Gastrocnemius medialis (tissue), 4 donors: Measurements from ENCODE around the gene UNC13A. TPM values are rescaled to one million over a fixed set of nuclear protein-coding genes. Genes with fewer than 3 reads are reported as not detected.
"Not testable (repeated sequence)": the region's sequence is repeated elsewhere in the genome, so short reads cannot be mapped to it uniquely, and the experiment has no call there.

Experiments
- ATAC-seq, 2 donors: fragments of 150-250 bp; one replicate each; pipeline ENCODE4 v1.9.1; 2016
- DNase-seq, 2 donors: peaks; one replicate each; pipeline ENCODE4 v3.0.0-alpha.2; 2019
- H3K27ac ChIP-seq, 4 donors: fragments of 200-600 bp; sonication (generic); 1 replicate in 1 of 4; 2 replicates in 3 of 4; pipeline ENCODE4 v1.5.1; 2016 to 2018; ENCODE audit warnings: mild to moderate bottlenecking in 2 of 4, moderate library complexity in 1 of 4
- H3K27me3 ChIP-seq, 3 donors: fragments of 200-600 bp; sonication (generic) in 2 of 3; 1 replicate in 1 of 3; 2 replicates in 2 of 3; pipeline versions ENCODE4 v1.5.1 to v1.6.0; 2016 to 2019; ENCODE audit warnings: mild to moderate bottlenecking in 1 of 3, moderate library complexity in 1 of 3
- H3K36me3 ChIP-seq, 2 donors: fragments of 200-600 bp; sonication (generic) in 1 of 2; one replicate each; pipeline ENCODE4 v1.5.1; 2017 to 2018
- H3K4me1 ChIP-seq, 2 donors: fragments of 200-600 bp; sonication (generic) in 1 of 2; one replicate each; pipeline ENCODE4 v1.5.1; 2016 to 2017; ENCODE audit warnings: mild to moderate bottlenecking in 2 of 2
- H3K4me3 ChIP-seq, 4 donors: fragments of 200-600 bp; sonication (generic) in 3 of 4; 1 replicate in 1 of 4; 2 replicates in 3 of 4; pipeline ENCODE4 v1.5.1; 2016 to 2019; ENCODE audit warnings: mild to moderate bottlenecking in 2 of 4
- H3K9me3 ChIP-seq, 3 donors: fragments of 200-600 bp; sonication (generic) in 2 of 3; 1 replicate in 1 of 3; 2 replicates in 2 of 3; pipeline ENCODE4 v1.5.1; 2016 to 2019
- CTCF ChIP-seq, 5 experiments: fragments of 450-650 bp in 3 of 5; fragments of 200-600 bp in 2 of 5; sonication (generic) in 2 of 5; IDR thresholded peaks in 4 of 5; conservative IDR thresholded peaks in 1 of 5; 1 replicate in 4 of 5; 2 replicates in 1 of 5; pipeline ENCODE4 v1.5.1; 2016 to 2019; ENCODE audit warnings: antibody characterized with exemption in 5 of 5, mild to moderate bottlenecking in 3 of 5, moderate library complexity in 3 of 5
- POLR2A ChIP-seq, 2 donors: fragments of 450-650 bp; IDR thresholded peaks; one replicate each; pipeline ENCODE4 v1.6.1; 2017; ENCODE audit warnings: antibody characterized with exemption in 2 of 2, mild to moderate bottlenecking in 2 of 2, moderate library complexity in 2 of 2
- in situ Hi-C, 4 donors: fragments of 200-750 bp; cut with MboI; loops; one replicate each; pipeline versions ENCODE4 v1.15.0 to v1.8.0; 2017; ENCODE audit warnings: low sequenced_read_pairs in 4 of 4
- intact Hi-C: fragments of 100-400 bp; cut with DNase I; formaldehyde crosslinking; loops from one replicate; pipeline ENCODE4 v1.15.1; 2023; ENCODE audit warnings: low total_unique reads
- total RNA-seq, 4 donors: library from RNA; depleted of rRNA; stranded (reverse); fragments of >200 nt; gene quantifications; one replicate each; pipeline versions ENCODE4 v1.1.0 to v1.2.3, GENCODE V29; 2016

UNC13A gene
- total RNA-seq, 4 donors from 2014 or later, result not detected

DNA sequence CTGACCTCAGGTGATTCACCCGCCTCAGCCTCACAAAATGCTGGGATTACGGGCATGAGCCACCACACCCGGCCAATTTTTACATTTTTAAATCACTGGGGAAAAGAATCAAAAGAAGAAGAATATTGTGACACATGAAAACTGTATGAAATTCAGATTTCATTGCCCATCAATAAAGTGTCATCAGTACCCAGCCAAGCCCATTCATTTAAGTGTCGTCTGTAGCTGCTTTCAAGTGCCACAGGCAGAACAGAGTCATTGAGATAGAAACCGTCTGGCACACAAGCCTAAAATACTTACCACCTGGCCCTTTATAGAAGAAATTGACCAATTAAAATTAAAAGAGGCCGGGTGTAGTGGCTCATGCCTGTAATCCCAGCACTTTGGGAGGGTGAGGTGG is 117.4 kb downstream of the UNC13A start:
- intact Hi-C loops, result no loop called here
- Histone ChIP-seq H3K27me3 (no peaks in the 10 kb centered on the region), H3K27ac (no peak overlapping the region), H3K4me1 (peaks cover 1 to 5% of the 10 kb centered on the region in 2 donors), H3K4me3 (no peak overlapping the region), H3K36me3 (peaks cover 0 to 61% of the 10 kb centered on the region in 2 donors), H3K9me3 (no peaks in the 10 kb centered on the region)
- no peak for ATAC-seq
- in situ Hi-C loops, result loop anchor here in 1 of 4 donors (10.0 kb wide), 1 partner anchor 116 kb away; no protein-coding TSS in a partner anchor
- no peak for TF ChIP-seq POLR2A (IDR thresholded peaks at IDR 0.05)
- TF ChIP-seq CTCF (IDR thresholded peaks at IDR 0.05 in 4 of 5, conservative IDR thresholded peaks at IDR 0.05 in 1 of 5), result no peak
- no peak for DNase-seq

DNA sequence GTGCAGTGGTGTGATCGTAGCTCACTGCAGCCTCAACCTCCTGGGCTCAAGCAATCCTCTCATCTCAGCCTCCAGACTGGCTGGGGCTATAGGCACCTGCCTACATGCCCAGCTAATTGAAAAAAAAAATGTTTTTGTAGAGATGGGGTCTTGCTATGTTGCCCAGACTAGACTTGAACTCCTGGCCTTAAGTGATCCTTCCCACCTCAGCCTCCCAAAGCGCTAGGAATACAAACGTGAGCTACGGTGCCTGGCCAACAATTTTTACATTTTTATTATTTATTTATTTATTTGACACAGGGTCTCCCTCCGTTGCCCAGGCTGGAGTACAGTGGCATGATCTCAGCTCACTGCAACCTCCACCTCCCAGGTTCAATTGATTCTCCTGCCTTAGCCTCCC is 117.9 kb downstream of the UNC13A start:
- ATAC-seq, H3K4me1 ChIP-seq, H3K27me3 ChIP-seq, H3K27ac ChIP-seq, DNase-seq, H3K4me3 ChIP-seq, H3K9me3 ChIP-seq, intact Hi-C loops: not testable (repeated sequence)
- in situ Hi-C loops, result loop anchor here in 1 of 4 donors (10.0 kb wide), 1 partner anchor 115 kb away; no protein-coding TSS in a partner anchor
- H3K36me3 ChIP-seq, result peaks cover 0 to 58% of the 10 kb centered on the region in 2 donors

- Histone ChIP-seq H3K36me3 (peaks cover 0 to 60% of the 10 kb centered on the region in 2 donors), H3K4me1 (peaks cover 13 to 16% of the 10 kb centered on the region in 2 donors), H3K27ac (no peak overlapping the region), H3K27me3 (no peaks in the 10 kb centered on the region), H3K9me3 (no peaks in the 10 kb centered on the region), H3K4me3 (no peak overlapping the region)
- DNase-seq (no peak), ATAC-seq (no peak)
- TF ChIP-seq POLR2A (IDR thresholded peaks at IDR 0.05) (no peak), CTCF (IDR thresholded peaks at IDR 0.05 in 4 of 5, conservative IDR thresholded peaks at IDR 0.05 in 1 of 5) (no peak)
- in situ Hi-C loops (no loop called here), intact Hi-C loops (no loop called here)
These were observed 120.2 kb downstream of the UNC13A start for GRCh38 chr19:17567940-17568339.

- in situ Hi-C loops (no loop called here), intact Hi-C loops (no loop called here)
- Histone ChIP-seq H3K9me3 (no peaks in the 10 kb centered on the region), H3K4me3 (no peak overlapping the region), H3K27me3 (no peaks in the 10 kb centered on the region), H3K36me3 (peaks cover 0 to 52% of the 10 kb centered on the region in 2 donors), H3K4me1 (peaks cover 13 to 16% of the 10 kb centered on the region in 2 donors), H3K27ac (peak overlapping the region in 2 of 4 donors; percentile 23 to 36)
- no peak for TF ChIP-seq POLR2A (IDR thresholded peaks at IDR 0.05)
- TF ChIP-seq CTCF (IDR thresholded peaks at IDR 0.05 in 4 of 5, conservative IDR thresholded peaks at IDR 0.05 in 1 of 5), result no peak
- DNase-seq, result no peak
- no peak for ATAC-seq
These were observed 122.5 kb downstream of the UNC13A start for GRCh38 chr19:17565611-17566010.

DNA sequence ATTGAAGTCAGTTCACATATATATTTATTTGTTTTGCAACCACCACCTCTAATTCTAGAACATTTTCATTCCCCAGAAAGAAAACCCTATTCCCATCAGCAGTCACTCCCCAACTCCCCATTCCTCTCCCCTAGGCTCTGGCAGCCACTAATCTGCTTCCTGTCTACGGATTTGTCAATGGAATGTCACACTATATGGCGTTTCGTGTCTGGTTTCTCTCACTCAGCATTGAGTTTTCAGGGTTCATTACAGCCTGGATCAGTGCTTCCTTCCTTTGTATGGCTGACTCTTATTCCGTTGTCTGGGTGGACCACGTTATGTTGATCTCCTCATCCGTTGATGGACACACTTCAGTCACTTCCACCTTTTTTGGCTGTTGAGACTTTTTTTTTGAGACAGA is 123.4 kb downstream of the UNC13A start:
- Histone ChIP-seq H3K4me3 (no peak overlapping the region), H3K4me1 (peaks cover 13 to 16% of the 10 kb centered on the region in 2 donors), H3K27me3 (no peaks in the 10 kb centered on the region), H3K36me3 (peaks cover 0 to 49% of the 10 kb centered on the region in 2 donors), H3K27ac (peak overlapping the region in 2 of 4 donors; percentile 23 to 50), H3K9me3 (no peaks in the 10 kb centered on the region)
- ATAC-seq (no peak), DNase-seq (no peak)
- no peak for TF ChIP-seq CTCF (IDR thresholded peaks at IDR 0.05 in 4 of 5, conservative IDR thresholded peaks at IDR 0.05 in 1 of 5)
- TF ChIP-seq POLR2A (IDR thresholded peaks at IDR 0.05), result no peak
- intact Hi-C loops, result no loop called here
- in situ Hi-C loops, result no loop called here
